Gastrocnemius medialis (tissue), 4 donors: ENCODE measurements around the gene EEF2KMT. TPM values are rescaled to one million over a fixed set of nuclear protein-coding genes. Genes with fewer than 3 reads are reported as not detected.
A peak's percentile ranks its signal among the peaks of the same experiment; 100 is the strongest.

Experiments used
- ATAC-seq, 2 donors: fragments of 150-250 bp; one replicate each; pipeline ENCODE4 v1.9.1; 2016
- DNase-seq, 2 donors: peaks; one replicate each; pipeline ENCODE4 v3.0.0-alpha.2; 2019
- H3K27ac ChIP-seq, 4 donors: fragments of 200-600 bp; sonication (generic); 1 replicate in 1 of 4; 2 replicates in 3 of 4; pipeline ENCODE4 v1.5.1; 2016 to 2018; ENCODE audit warnings: mild to moderate bottlenecking in 2 of 4, moderate library complexity in 1 of 4
- H3K27me3 ChIP-seq, 3 donors: fragments of 200-600 bp; sonication (generic) in 2 of 3; 1 replicate in 1 of 3; 2 replicates in 2 of 3; pipeline versions ENCODE4 v1.5.1 to v1.6.0; 2016 to 2019; ENCODE audit warnings: mild to moderate bottlenecking in 1 of 3, moderate library complexity in 1 of 3
- H3K36me3 ChIP-seq, 2 donors: fragments of 200-600 bp; sonication (generic) in 1 of 2; one replicate each; pipeline ENCODE4 v1.5.1; 2017 to 2018
- H3K4me1 ChIP-seq, 2 donors: fragments of 200-600 bp; sonication (generic) in 1 of 2; one replicate each; pipeline ENCODE4 v1.5.1; 2016 to 2017; ENCODE audit warnings: mild to moderate bottlenecking in 2 of 2
- H3K4me3 ChIP-seq, 4 donors: fragments of 200-600 bp; sonication (generic) in 3 of 4; 1 replicate in 1 of 4; 2 replicates in 3 of 4; pipeline ENCODE4 v1.5.1; 2016 to 2019; ENCODE audit warnings: mild to moderate bottlenecking in 2 of 4
- H3K9me3 ChIP-seq, 3 donors: fragments of 200-600 bp; sonication (generic) in 2 of 3; 1 replicate in 1 of 3; 2 replicates in 2 of 3; pipeline ENCODE4 v1.5.1; 2016 to 2019
- POLR2A ChIP-seq, 2 donors: fragments of 450-650 bp; IDR thresholded peaks; one replicate each; pipeline ENCODE4 v1.6.1; 2017; ENCODE audit warnings: antibody characterized with exemption in 2 of 2, mild to moderate bottlenecking in 2 of 2, moderate library complexity in 2 of 2
- in situ Hi-C, 4 donors: fragments of 200-750 bp; cut with MboI; loops; one replicate each; pipeline versions ENCODE4 v1.15.0 to v1.8.0; 2017; ENCODE audit warnings: low sequenced_read_pairs in 4 of 4
- intact Hi-C: fragments of 100-400 bp; cut with DNase I; formaldehyde crosslinking; loops from one replicate; pipeline ENCODE4 v1.15.1; 2023; ENCODE audit warnings: low total_unique reads
- total RNA-seq, 4 donors: library from RNA; depleted of rRNA; stranded (reverse); fragments of >200 nt; gene quantifications; one replicate each; pipeline versions ENCODE4 v1.1.0 to v1.2.3, GENCODE V29; 2016
- TF ChIP-seq, protein P1 (sequence below), 5 experiments: fragments of 450-650 bp in 3 of 5; fragments of 200-600 bp in 2 of 5; sonication (generic) in 2 of 5; IDR thresholded peaks in 4 of 5; conservative IDR thresholded peaks in 1 of 5; 1 replicate in 4 of 5; 2 replicates in 1 of 5; pipeline ENCODE4 v1.5.1; 2016 to 2019; ENCODE audit warnings: antibody characterized with exemption in 5 of 5, mild to moderate bottlenecking in 3 of 5, moderate library complexity in 3 of 5

Gene EEF2KMT
- total RNA-seq, 4 donors from 2014 or later = 10.0 to 17.1 (median 12.4) TPM

- peaks cover 0 to 30% of the 10 kb centered on the region in 2 donors for H3K36me3 ChIP-seq
- peaks cover 8 to 13% of the 10 kb centered on the region in 2 donors for H3K4me1 ChIP-seq
- DNase-seq (no peak), ATAC-seq (no peak)
- H3K9me3 ChIP-seq = no peaks in the 10 kb centered on the region
- intact Hi-C loops (loop anchor here (10.0 kb wide), 1 partner anchor 458 kb away; the partner anchor contains the start of gene UBALD1), in situ Hi-C loops (no loop called here)
- H3K27me3 ChIP-seq = no peaks in the 10 kb centered on the region
- TF ChIP-seq, protein P1, sequence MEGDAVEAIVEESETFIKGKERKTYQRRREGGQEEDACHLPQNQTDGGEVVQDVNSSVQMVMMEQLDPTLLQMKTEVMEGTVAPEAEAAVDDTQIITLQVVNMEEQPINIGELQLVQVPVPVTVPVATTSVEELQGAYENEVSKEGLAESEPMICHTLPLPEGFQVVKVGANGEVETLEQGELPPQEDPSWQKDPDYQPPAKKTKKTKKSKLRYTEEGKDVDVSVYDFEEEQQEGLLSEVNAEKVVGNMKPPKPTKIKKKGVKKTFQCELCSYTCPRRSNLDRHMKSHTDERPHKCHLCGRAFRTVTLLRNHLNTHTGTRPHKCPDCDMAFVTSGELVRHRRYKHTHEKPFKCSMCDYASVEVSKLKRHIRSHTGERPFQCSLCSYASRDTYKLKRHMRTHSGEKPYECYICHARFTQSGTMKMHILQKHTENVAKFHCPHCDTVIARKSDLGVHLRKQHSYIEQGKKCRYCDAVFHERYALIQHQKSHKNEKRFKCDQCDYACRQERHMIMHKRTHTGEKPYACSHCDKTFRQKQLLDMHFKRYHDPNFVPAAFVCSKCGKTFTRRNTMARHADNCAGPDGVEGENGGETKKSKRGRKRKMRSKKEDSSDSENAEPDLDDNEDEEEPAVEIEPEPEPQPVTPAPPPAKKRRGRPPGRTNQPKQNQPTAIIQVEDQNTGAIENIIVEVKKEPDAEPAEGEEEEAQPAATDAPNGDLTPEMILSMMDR (IDR thresholded peaks at IDR 0.05 in 4 of 5, conservative IDR thresholded peaks at IDR 0.05 in 1 of 5) = no peak
- no peak for TF ChIP-seq POLR2A (IDR thresholded peaks at IDR 0.05)
- no peak overlapping the region for H3K4me3 ChIP-seq
- no peak overlapping the region for H3K27ac ChIP-seq
These were observed 24.3 kb downstream of the EEF2KMT start for GRCh38 chr16:5073279-5073629.

DNA sequence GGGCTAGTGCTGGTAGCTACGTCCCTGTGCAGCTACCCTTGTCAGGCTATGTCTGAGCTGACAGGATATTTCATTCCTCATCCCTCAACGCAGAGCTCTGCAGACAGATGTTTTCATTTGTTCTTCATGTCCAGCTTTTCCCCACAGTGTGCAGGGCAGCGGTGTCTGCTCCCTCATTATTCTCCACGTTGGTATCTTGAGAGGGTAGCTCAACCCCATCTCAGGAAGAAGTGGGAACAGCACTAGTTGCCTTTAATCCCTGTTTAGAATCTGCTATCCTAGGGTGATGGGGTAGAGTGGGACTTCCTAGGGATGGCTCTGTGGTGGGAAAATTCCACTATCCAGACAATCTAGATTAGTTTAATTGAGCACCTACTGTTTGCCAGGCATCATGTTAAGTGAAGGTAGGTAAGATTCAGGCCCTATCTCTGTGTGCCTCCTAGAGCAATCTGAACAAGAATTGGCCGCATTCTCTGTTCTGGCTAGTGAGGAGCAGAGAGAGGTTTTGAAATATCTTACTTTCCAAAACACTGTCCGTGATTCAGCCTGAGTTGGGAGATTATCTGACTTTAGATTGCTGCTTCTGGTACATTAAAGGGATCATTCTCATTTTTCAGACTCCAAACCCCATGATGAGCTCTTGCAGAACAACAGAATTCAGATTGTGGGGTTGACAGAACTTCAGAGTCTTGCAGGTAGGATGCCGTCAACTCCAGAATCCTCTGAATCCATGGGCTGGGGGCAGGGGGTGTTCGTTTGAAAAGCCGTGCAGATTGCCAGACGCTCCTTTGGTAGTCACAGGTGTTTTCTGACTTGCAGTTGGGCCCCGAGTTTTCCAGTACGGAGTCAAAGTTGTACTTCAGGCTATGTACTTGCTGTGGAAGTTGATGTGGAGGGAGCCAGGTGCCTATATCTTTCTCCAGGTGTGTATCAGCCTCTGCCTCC, 25.0 kb downstream of the EEF2KMT start:
- TF ChIP-seq, protein P1 (IDR thresholded peaks at IDR 0.05 in 4 of 5, conservative IDR thresholded peaks at IDR 0.05 in 1 of 5) = no peak
- no peak for TF ChIP-seq POLR2A (IDR thresholded peaks at IDR 0.05)
- H3K9me3 ChIP-seq = no peaks in the 10 kb centered on the region
- peak overlapping the region; percentile 76 to 98 (median 91) for H3K4me3 ChIP-seq
- in situ Hi-C loops (no loop called here), intact Hi-C loops (loop anchor here (10.0 kb wide), 1 partner anchor 458 kb away; the partner anchor contains the start of gene UBALD1)
- H3K36me3 ChIP-seq = peaks cover 0 to 25% of the 10 kb centered on the region in 2 donors
- H3K4me1 ChIP-seq = peaks cover 8 to 13% of the 10 kb centered on the region in 2 donors
- no peaks in the 10 kb centered on the region for H3K27me3 ChIP-seq
- no peak for DNase-seq
- peak overlapping the region; percentile 72 to 88 (median 82) for H3K27ac ChIP-seq
- no peak for ATAC-seq

DNA sequence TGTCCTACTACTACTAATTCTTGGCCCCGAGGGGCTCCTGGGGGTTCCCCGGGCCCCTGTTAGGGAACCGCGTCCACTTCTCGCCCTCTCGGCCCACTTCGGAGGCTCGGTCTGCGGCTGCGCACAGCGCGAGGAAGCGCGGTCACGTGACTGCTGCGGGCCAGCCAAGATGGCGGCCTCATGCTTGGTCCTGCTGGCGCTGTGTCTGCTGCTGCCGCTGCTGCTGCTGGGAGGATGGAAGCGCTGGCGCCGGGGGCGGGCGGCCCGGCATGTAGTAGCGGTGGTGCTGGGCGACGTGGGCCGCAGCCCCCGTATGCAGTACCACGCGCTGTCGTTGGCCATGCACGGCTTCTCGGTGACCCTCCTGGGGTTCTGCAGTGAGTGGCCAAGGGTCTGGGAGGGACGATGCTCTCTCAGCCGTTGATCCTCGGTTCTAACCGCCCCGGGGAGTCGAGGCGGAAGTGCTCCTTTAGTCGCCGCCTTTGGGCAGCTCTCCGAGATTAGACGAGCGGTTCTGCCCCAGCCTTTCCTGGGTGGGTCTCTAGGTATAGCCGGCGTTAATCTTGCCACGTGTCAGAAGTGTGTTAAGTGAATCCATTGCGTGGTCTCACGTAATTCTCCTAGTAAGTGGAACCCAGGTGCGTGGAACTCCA, 25.8 kb downstream of the EEF2KMT start, which contains the start of gene ALG1:
ALG1 (plus strand) TSS at position 163 of the 653 bp plus-strand sequence; CDS start at position 170, 7 bp downstream.
- H3K4me3 ChIP-seq = peak within 1 kb of the TSS; percentile 76 to 98 (median 91)
- H3K36me3 ChIP-seq = peaks cover 0 to 25% of the 10 kb centered on the region in 2 donors
- peaks cover 8 to 13% of the 10 kb centered on the region in 2 donors for H3K4me1 ChIP-seq
- DNase-seq (peak; percentile 72 to 84), ATAC-seq (peak; percentile 95 to 97)
- H3K27me3 ChIP-seq = no peaks in the 10 kb centered on the region
- H3K27ac ChIP-seq = peak within 1 kb of the TSS; percentile 72 to 88 (median 82)
- peak; percentile 41 to 52 for TF ChIP-seq POLR2A (IDR thresholded peaks at IDR 0.05)
- TF ChIP-seq, protein P1 (IDR thresholded peaks at IDR 0.05 in 4 of 5, conservative IDR thresholded peaks at IDR 0.05 in 1 of 5) = peak in 1 of 5 experiments; percentile 29
- no peaks in the 10 kb centered on the region for H3K9me3 ChIP-seq
- intact Hi-C loops = loop anchor here (1.0 to 10.0 kb wide), 2 partner anchors 39 to 457 kb away; partner anchors contain the start of genes NAGPA and UBALD1
- in situ Hi-C loops = no loop called here

- peak overlapping the region; percentile 76 to 98 (median 91) for H3K4me3 ChIP-seq
- peaks cover 8 to 13% of the 10 kb centered on the region in 2 donors for H3K4me1 ChIP-seq
- DNase-seq (no peak), ATAC-seq (no peak)
- intact Hi-C loops = loop anchor here (1.0 to 10.0 kb wide), 2 partner anchors 38 to 457 kb away; partner anchors contain the start of genes NAGPA and UBALD1
- peaks cover 0 to 22% of the 10 kb centered on the region in 2 donors for H3K36me3 ChIP-seq
- TF ChIP-seq, protein P1 (IDR thresholded peaks at IDR 0.05 in 4 of 5, conservative IDR thresholded peaks at IDR 0.05 in 1 of 5) = no peak
- TF ChIP-seq POLR2A (IDR thresholded peaks at IDR 0.05) = no peak
- no peaks in the 10 kb centered on the region for H3K9me3 ChIP-seq
- no peaks in the 10 kb centered on the region for H3K27me3 ChIP-seq
- in situ Hi-C loops = no loop called here
- H3K27ac ChIP-seq = peak overlapping the region; percentile 72 to 88 (median 82)
These were observed 26.3 kb downstream of the EEF2KMT start for GRCh38 chr16:5071341-5071680.
